ENCODE measurements around the gene SV2C. TPM values are rescaled to one million over a fixed set of nuclear protein-coding genes. Genes with fewer than 3 reads are reported as not detected.

SV2C gene
- total RNA-seq, 1 donor from 2014 or later: 0.32 TPM

- Histone ChIP-seq H3K4me1 (peaks cover 2% of the 10 kb centered on the region), H3K9me3 (no peaks in the 10 kb centered on the region), H3K4me3 (peak overlapping the region; percentile 69), H3K27ac (peak overlapping the region; percentile 76), H3K27me3 (no peaks in the 10 kb centered on the region), H3K36me3 (no peaks in the 10 kb centered on the region)
- no peak for TF ChIP-seq CTCF (IDR thresholded peaks at IDR 0.05)
- peak; percentile 50 for ATAC-seq
- peak; percentile 77 for DNase-seq
- intact Hi-C loops (cut with DNase I): no loop called here
These were observed 319.2 kb downstream of the SV2C start for GRCh38 chr5:76402251-76402885.

GRCh38 chr5:76402886-76403765 lies 319.9 kb downstream of the SV2C start, which contains the start of gene IQGAP2:
IQGAP2 (plus strand) TSS chr5:76403285; CDS start chr5:76403546, 261 bp downstream.
- DNase-seq (peak; percentile 91), ATAC-seq (peak; percentile 93)
- no peaks in the 10 kb centered on the region for H3K9me3 ChIP-seq
- peak within 1 kb of the TSS; percentile 69 for H3K4me3 ChIP-seq
- no peaks in the 10 kb centered on the region for H3K36me3 ChIP-seq
- H3K27me3 ChIP-seq: no peaks in the 10 kb centered on the region
- peaks cover 10% of the 10 kb centered on the region for H3K4me1 ChIP-seq
- intact Hi-C loops (cut with DNase I): no loop called here
- H3K27ac ChIP-seq: peak within 1 kb of the TSS; percentile 76
- peak; percentile 78 for TF ChIP-seq CTCF (IDR thresholded peaks at IDR 0.05)
